IgD-negative memory B cell (primary cell): ENCODE measurements around the gene ZNF438. TPM values are rescaled to one million over a fixed set of nuclear protein-coding genes. Genes with fewer than 3 reads are reported as not detected.
"Not testable (repeated sequence)": the region's sequence is repeated elsewhere in the genome, so short reads cannot be mapped to it uniquely, and the experiment has no call there.

ENCODE experiments used
- H3K27ac Mint-ChIP-seq, 3 donors: one replicate each; pipeline ENCODE4 v1.8.0; 2020 to 2022; ENCODE audit warnings: mild to moderate bottlenecking in 3 of 3, mixed read lengths in 3 of 3, moderate library complexity in 1 of 3
- H3K27me3 Mint-ChIP-seq: one replicate; pipeline ENCODE4 v1.8.0; 2021; ENCODE audit warnings: mixed read lengths
- H3K36me3 Mint-ChIP-seq: one replicate; pipeline ENCODE4 v1.8.0; 2020; ENCODE audit warnings: mild to moderate bottlenecking, mixed read lengths
- H3K4me1 Mint-ChIP-seq, 3 donors: one replicate each; pipeline ENCODE4 v1.8.0; 2020 to 2022; ENCODE audit warnings: mixed read lengths in 3 of 3, mild to moderate bottlenecking in 1 of 3
- H3K4me3 Mint-ChIP-seq, 4 donors: one replicate each; pipeline ENCODE4 v1.8.0; 2020 to 2022; ENCODE audit warnings: mild to moderate bottlenecking in 4 of 4, mixed read lengths in 4 of 4, moderate library complexity in 3 of 4
- H3K9me3 Mint-ChIP-seq, 3 donors: one replicate each; pipeline ENCODE4 v1.8.0; 2020 to 2021; ENCODE audit warnings: mixed read lengths in 3 of 3, mild to moderate bottlenecking in 1 of 3
- polyA plus RNA-seq: library from polyadenylated mRNA; unstranded; fragments of 300-500 nt; fragmentation: Illumina TruSeq; gene quantifications from one replicate; pipeline ENCODE4 v1.2.3, GENCODE V29; 2021

The ZNF438 gene
- polyA plus RNA-seq, 1 donor from 2014 or later, result 4.0 TPM

GRCh38 chr10:31063841-31064240 is 32.2 kb upstream of the ZNF438 start:
- Mint-ChIP-seq H3K4me1 (no peaks in the 10 kb centered on the region), H3K27me3 (peaks cover 24% of the 10 kb centered on the region), H3K4me3 (peak overlapping the region in 1 of 4 donors; percentile 6), H3K9me3 (no peaks in the 10 kb centered on the region), H3K36me3 (no peaks in the 10 kb centered on the region), H3K27ac (no peak overlapping the region)

- Mint-ChIP-seq H3K9me3 (no peaks in the 10 kb centered on the region), H3K27me3 (peaks cover 22% of the 10 kb centered on the region), H3K4me1 (no peaks in the 10 kb centered on the region), H3K36me3 (no peaks in the 10 kb centered on the region), H3K27ac (no peak overlapping the region), H3K4me3 (no peak overlapping the region)
Measured at GRCh38 chr10:31062856-31063255, 31.2 kb upstream of the ZNF438 start.

- no peaks in the 10 kb centered on the region for H3K36me3 Mint-ChIP-seq
- peaks cover 19% of the 10 kb centered on the region for H3K27me3 Mint-ChIP-seq
- H3K27ac Mint-ChIP-seq, result no peak overlapping the region
- no peaks in the 10 kb centered on the region for H3K4me1 Mint-ChIP-seq
- H3K9me3 Mint-ChIP-seq, result no peaks in the 10 kb centered on the region
- H3K4me3 Mint-ChIP-seq, result no peak overlapping the region
Measured at GRCh38 chr10:31061941-31062340, 30.3 kb upstream of the ZNF438 start.

GRCh38 chr10:31058795-31059703 is 27.4 kb upstream of the ZNF438 start:
- H3K27me3 Mint-ChIP-seq, result peaks cover 10% of the 10 kb centered on the region
- H3K36me3 Mint-ChIP-seq, result no peaks in the 10 kb centered on the region
- no peak overlapping the region for H3K27ac Mint-ChIP-seq
- H3K4me3 Mint-ChIP-seq, result no peak overlapping the region
- H3K9me3 Mint-ChIP-seq, result no peaks in the 10 kb centered on the region
- no peaks in the 10 kb centered on the region for H3K4me1 Mint-ChIP-seq

GRCh38 chr10:31056678-31057077 is 25.0 kb upstream of the ZNF438 start:
- peaks cover 1 to 13% (median 2%) of the 10 kb centered on the region in 3 donors for H3K9me3 Mint-ChIP-seq
- H3K27ac Mint-ChIP-seq, H3K4me3 Mint-ChIP-seq, H3K4me1 Mint-ChIP-seq, H3K36me3 Mint-ChIP-seq, H3K27me3 Mint-ChIP-seq: not testable (repeated sequence)

GRCh38 chr10:31055573-31056251 is 24.0 kb upstream of the ZNF438 start:
- H3K4me1 Mint-ChIP-seq, result no peaks in the 10 kb centered on the region
- H3K27me3 Mint-ChIP-seq, result peaks cover 4% of the 10 kb centered on the region

GRCh38 chr10:31051703-31052102 is 20.0 kb upstream of the ZNF438 start:
- Mint-ChIP-seq H3K4me1 (no peaks in the 10 kb centered on the region), H3K36me3 (no peaks in the 10 kb centered on the region), H3K27me3 (peaks cover 1% of the 10 kb centered on the region), H3K9me3 (peaks cover 1 to 13% (median 4%) of the 10 kb centered on the region in 3 donors), H3K27ac (no peak overlapping the region), H3K4me3 (no peak overlapping the region)

More at GRCh38 chr10:31055573-31056251, 24.0 kb upstream of the ZNF438 start:
- H3K27ac Mint-ChIP-seq, result no peak overlapping the region
- H3K4me3 Mint-ChIP-seq, result no peak overlapping the region
- H3K9me3 Mint-ChIP-seq, result peaks cover 1 to 13% (median 2%) of the 10 kb centered on the region in 3 donors
- no peaks in the 10 kb centered on the region for H3K36me3 Mint-ChIP-seq

GRCh38 chr10:31042670-31043069 is 11.0 kb upstream of the ZNF438 start:
- Mint-ChIP-seq H3K4me1 (peaks cover 0 to 4% (median 3%) of the 10 kb centered on the region in 3 donors), H3K36me3 (peaks cover 1% of the 10 kb centered on the region), H3K27ac (no peak overlapping the region)

GRCh38 chr10:31041011-31041410 is 9.3 kb upstream of the ZNF438 start:
- Mint-ChIP-seq H3K4me3 (no peak overlapping the region), H3K36me3 (peaks cover 1% of the 10 kb centered on the region), H3K9me3 (peaks cover 0 to 7% (median 2%) of the 10 kb centered on the region in 3 donors), H3K27ac (no peak overlapping the region), H3K27me3 (no peaks in the 10 kb centered on the region), H3K4me1 (peaks cover 0 to 4% (median 3%) of the 10 kb centered on the region in 3 donors)

More at GRCh38 chr10:31042670-31043069, 11.0 kb upstream of the ZNF438 start:
- Mint-ChIP-seq H3K4me3 (no peak overlapping the region), H3K9me3 (peaks cover 0 to 8% (median 2%) of the 10 kb centered on the region in 3 donors), H3K27me3 (no peaks in the 10 kb centered on the region)

GRCh38 chr10:31039006-31039405 is 7.3 kb upstream of the ZNF438 start:
- H3K9me3 Mint-ChIP-seq, H3K27me3 Mint-ChIP-seq, H3K36me3 Mint-ChIP-seq, H3K27ac Mint-ChIP-seq, H3K4me1 Mint-ChIP-seq: not testable (repeated sequence)
- H3K4me3 Mint-ChIP-seq, result peak overlapping the region in 1 of 4 donors; percentile 75

GRCh38 chr10:31037749-31038148 is 6.1 kb upstream of the ZNF438 start:
- Mint-ChIP-seq H3K9me3 (peaks cover 0 to 2% (median 0%) of the 10 kb centered on the region in 3 donors), H3K27ac (no peak overlapping the region), H3K27me3 (no peaks in the 10 kb centered on the region), H3K36me3 (peaks cover 3% of the 10 kb centered on the region), H3K4me1 (peaks cover 2 to 8% (median 3%) of the 10 kb centered on the region in 3 donors), H3K4me3 (no peak overlapping the region)

GRCh38 chr10:31036209-31036608 is 4.5 kb upstream of the ZNF438 start:
- no peak overlapping the region for H3K4me3 Mint-ChIP-seq
- no peaks in the 10 kb centered on the region for H3K27me3 Mint-ChIP-seq
- peaks cover 2 to 10% (median 4%) of the 10 kb centered on the region in 3 donors for H3K4me1 Mint-ChIP-seq

GRCh38 chr10:31035266-31035798 is 3.7 kb upstream of the ZNF438 start:
- Mint-ChIP-seq H3K27me3 (no peaks in the 10 kb centered on the region), H3K27ac (peak overlapping the region in 1 of 3 donors; percentile 74), H3K36me3 (peaks cover 3% of the 10 kb centered on the region), H3K4me1 (peaks cover 4 to 15% (median 7%) of the 10 kb centered on the region in 3 donors), H3K9me3 (peaks cover 0 to 2% (median 0%) of the 10 kb centered on the region in 3 donors), H3K4me3 (peak overlapping the region in 1 of 4 donors; percentile 28)

More at GRCh38 chr10:31036209-31036608, 4.5 kb upstream of the ZNF438 start:
- Mint-ChIP-seq H3K36me3 (peaks cover 3% of the 10 kb centered on the region), H3K27ac (no peak overlapping the region), H3K9me3 (peaks cover 0 to 2% (median 0%) of the 10 kb centered on the region in 3 donors)

GRCh38 chr10:31034098-31034909 is 2.6 kb upstream of the ZNF438 start:
- peak overlapping the region in 1 of 3 donors; percentile 74 for H3K27ac Mint-ChIP-seq
- peaks cover 3% of the 10 kb centered on the region for H3K36me3 Mint-ChIP-seq
- H3K9me3 Mint-ChIP-seq, result peaks cover 0 to 2% (median 0%) of the 10 kb centered on the region in 3 donors
- H3K4me3 Mint-ChIP-seq, result peak overlapping the region in 1 of 4 donors; percentile 28
- peaks cover 4 to 15% (median 10%) of the 10 kb centered on the region in 3 donors for H3K4me1 Mint-ChIP-seq
- no peaks in the 10 kb centered on the region for H3K27me3 Mint-ChIP-seq
